ENCODE results near the gene CLDN9.
A peak's percentile ranks its signal among the peaks of the same experiment; 100 is the strongest.

The CLDN9 gene

GRCh38 chr16:3056336-3057180 is 43.8 kb downstream of the CLDN9 start:
- no peak for DNase-seq (ENCODE audit: low read depth)

- DNase-seq (ENCODE audit: low read depth) = no peak
Observed at GRCh38 chr16:3057181-3058138, 44.7 kb downstream of the CLDN9 start.

- DNase-seq (ENCODE audit: low read depth) = no peak
Observed at GRCh38 chr16:3058139-3059030, 45.7 kb downstream of the CLDN9 start.

GRCh38 chr16:3059041-3059722 is 46.5 kb downstream of the CLDN9 start:
- DNase-seq (ENCODE audit: low read depth) = peak; percentile 81

- no peak for DNase-seq (ENCODE audit: low read depth)
Observed at GRCh38 chr16:3059723-3060242, 47.1 kb downstream of the CLDN9 start.

GRCh38 chr16:3060339-3061127 is 47.8 kb downstream of the CLDN9 start:
- DNase-seq (ENCODE audit: low read depth) = no peak

- DNase-seq (ENCODE audit: low read depth) = no peak
Observed at GRCh38 chr16:3062553-3062952, 49.8 kb downstream of the CLDN9 start.

- DNase-seq (ENCODE audit: low read depth) = no peak
Observed at GRCh38 chr16:3063625-3064386, 51.1 kb downstream of the CLDN9 start.
